NOMO-1 treated with DMSO at 0.1 percent for 48 hours (cell line): ENCODE measurements around the gene ISG20.

Experiments used
- DNase-seq: peaks from one replicate; lab custom pipeline; 2025; ENCODE audit not compliant: unreplicated experiment; lab: John Stamatoyannopoulos, UW

Gene ISG20

DNA sequence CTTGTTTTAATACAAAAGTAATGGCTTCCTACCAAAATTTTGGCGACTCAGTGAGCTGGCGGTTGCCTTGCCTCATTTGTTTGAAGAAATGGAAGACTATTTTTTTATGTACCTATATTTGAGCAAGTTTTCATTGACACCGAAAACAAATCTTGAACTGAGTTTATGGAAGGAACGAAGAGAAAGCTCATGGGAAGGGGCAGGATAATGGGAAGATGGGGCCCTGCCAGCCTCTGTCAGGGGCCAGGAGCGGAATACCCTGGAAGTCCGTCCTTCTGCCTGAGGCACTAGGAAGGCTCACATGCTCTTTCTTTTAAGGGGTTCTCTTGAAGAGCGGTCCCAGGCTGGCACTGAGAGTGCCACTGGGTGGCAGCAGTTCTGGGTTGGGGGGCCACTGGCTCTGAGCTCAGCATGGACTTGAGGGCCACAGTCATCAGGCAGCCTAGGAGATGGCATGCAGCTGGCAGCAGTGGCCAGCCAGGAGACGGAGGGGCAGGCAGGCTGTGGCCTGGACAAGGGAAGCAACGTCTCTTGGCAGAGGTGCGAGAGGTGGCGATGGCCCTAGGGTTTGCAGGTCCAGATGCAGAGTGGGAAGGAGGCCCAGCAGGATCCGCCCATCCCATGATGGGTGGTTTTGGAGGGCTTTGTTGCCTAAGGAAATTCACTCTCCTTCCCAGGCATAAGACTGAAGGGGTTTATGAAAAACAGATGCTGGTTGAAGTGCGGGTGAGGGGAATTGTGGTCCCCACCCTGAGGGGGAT is 41.6 kb downstream of the ISG20 start:
- no peak for DNase-seq

DNA sequence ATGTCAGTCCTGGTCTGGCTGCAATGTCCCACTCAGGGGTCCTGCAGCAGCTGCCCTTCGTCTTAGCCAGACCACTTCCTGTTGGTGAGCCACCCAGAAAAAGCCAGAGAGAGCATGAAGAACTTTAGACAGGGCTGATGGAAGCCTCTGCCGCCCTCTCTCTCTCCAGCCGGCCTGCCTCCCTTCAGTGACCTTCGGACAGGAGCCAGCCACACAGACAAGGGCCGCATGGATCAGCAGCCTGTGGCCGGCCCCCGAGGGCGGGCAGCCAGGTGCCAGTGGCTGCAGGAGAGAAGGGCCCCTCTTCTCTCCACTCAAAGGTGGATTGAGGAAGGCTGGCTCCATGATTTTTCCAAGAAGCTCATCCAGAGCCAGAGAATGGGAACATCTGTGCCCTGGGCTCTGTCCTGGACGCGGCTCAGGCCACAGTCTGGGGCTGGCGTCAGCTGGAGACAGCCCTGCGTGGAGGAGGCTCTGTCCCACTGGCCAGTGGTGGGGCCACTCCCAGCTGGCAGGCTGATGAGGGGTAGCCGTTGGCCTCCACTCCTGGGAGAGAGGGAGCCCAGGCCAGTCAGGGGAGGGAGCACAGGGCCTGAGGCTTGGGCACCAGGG is 42.9 kb downstream of the ISG20 start:
- DNase-seq: no peak

DNA sequence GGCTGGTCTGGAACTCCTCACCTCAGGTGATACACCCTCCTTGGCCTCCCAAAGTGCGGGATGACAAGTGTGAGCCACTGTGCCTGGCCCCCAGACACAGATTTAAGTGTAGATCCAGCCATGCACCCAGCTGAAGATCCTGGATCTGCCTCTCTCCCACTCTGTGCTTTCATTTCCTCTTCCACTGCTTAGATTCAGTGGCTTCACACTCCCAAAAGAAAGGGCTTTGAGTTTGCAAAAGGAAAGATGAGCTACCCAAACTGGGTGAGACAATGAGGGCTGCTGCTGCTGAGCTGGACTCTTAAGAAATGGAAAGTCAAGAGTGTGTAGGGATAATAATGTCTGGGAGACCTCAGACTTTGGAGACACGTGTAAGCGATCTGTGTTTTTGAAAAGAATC is 45.5 kb downstream of the ISG20 start:
- no peak for DNase-seq

- no peak for DNase-seq
Measured at GRCh38 chr15:88686166-88686565, 47.4 kb downstream of the ISG20 start.

- DNase-seq: no peak
Measured at GRCh38 chr15:88688394-88688933, 49.6 kb downstream of the ISG20 start.

- no peak for DNase-seq
Measured at GRCh38 chr15:88690331-88690730, 51.5 kb downstream of the ISG20 start.

DNA sequence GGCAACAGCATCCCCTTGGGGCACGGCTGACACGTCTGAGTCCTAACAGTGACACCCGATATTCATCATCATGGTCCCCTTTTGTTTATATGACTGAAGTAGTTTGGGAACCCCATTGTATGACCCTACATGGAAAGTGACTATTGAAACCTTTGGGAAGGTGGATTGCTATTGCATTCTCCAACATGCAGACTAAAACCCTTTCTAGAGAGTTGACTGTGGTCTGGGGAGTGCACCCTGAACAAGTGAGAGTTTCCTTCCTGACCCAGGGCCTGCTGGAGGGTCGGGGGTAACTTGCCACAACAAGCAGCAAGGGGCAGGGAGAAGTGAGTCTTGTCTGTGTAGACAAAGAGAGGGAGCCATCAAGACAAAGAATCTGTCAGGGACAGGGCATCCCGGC is 54.4 kb downstream of the ISG20 start:
- no peak for DNase-seq

DNA sequence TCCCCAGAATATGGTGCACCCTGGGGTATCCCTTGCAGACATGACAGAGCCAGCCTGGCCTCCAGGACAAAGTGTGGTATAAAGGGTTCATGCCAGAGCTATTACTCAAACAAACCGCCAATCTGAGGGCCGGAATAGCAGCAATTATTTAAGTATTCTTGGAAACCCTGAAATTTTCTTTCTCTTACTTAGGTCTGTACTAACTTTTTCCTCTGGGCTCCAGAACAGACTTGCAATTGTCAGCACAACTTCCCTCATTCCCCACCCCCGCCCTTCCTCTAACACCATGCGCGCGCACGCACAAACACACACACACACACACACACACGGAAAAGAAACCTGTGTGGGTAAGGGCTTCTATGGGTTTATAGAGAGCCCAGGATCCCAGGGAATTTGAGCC is 56.3 kb downstream of the ISG20 start:
- no peak for DNase-seq

- DNase-seq: no peak
Measured at GRCh38 chr15:88695691-88696251, 57.0 kb downstream of the ISG20 start.

DNA sequence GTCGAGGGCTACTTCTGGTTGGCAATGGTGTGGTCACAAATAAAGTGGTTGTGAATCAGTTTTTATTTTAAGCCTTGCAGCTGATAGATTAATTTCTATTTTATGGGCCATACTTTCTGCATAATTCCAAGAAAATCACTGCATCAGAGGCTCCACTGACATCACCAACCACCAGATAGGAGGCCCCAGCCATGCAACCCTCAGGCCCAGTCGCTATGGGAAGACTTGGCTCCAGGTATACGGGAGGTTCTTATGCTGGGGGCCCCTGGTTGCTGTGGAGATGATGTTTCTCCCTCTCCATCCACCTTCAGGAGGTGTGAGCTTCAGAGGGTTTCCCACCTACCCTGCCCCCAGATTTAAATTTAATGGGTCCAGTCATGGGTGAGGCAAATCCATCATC is 57.4 kb downstream of the ISG20 start:
- no peak for DNase-seq

DNA sequence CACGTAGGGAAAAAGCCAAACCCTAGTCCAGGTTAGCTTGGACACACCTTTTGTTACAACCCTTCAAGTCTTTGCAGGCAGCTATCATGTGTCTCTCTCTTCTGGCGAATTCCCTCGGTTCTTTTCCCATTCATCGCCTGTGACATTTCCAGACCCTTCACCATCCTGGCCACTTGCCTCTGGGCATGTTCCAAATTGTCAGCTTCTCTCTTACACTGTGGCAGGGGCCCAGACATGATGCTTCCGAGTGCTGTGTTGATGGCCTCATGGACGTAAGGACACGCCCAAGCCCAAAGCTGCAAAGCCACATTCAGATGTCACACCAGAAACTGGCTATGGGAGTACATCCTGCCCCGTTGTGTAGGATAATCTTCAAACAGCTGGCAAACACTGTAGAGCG is 58.5 kb downstream of the ISG20 start:
- DNase-seq: no peak

- no peak for DNase-seq
Measured at GRCh38 chr15:88699861-88700260, 61.0 kb downstream of the ISG20 start.

DNA sequence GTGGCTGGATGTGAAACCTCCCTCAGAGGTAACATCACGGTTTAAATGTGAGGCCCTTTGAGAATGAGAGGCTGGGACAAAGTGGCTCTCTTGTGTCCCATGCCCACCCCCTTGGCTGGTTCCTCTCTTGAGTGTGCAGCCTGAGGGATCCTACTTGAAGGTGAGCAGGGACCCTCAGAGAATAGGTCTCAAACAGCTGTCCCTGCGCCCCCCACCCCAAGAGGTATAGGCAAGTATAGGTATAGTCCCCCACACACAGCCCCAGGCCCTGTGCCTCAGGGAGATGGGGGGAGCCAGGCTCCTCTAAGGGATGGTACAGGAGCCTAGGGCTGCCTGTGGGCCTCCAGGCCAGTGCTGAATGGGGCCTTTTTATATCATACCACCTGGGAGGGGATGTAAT is 61.9 kb downstream of the ISG20 start:
- no peak for DNase-seq

GRCh38 chr15:88701561-88702095 is 62.8 kb downstream of the ISG20 start:
- DNase-seq: no peak

DNA sequence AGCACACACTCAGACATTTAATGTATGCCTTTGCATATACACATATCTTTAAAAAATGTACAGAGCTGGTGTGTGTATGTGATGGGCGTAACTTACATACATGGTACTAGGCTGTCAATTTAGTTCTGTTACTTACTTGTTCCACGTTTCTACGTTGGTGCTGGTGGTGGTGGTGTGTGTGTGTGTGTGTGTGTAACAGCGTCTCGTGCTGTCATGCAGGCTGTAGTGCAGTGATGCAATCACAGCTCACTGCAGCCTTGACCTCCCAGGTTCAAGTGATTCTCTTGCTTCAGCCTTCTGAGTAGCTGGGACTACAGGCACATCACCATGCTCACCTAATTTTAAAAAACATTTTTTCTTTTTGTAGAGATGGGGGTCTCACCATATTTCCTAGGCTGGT is 64.2 kb downstream of the ISG20 start:
- no peak for DNase-seq

GRCh38 chr15:88703533-88703932 is 64.7 kb downstream of the ISG20 start:
- DNase-seq: no peak

- no peak for DNase-seq
Measured at GRCh38 chr15:88704791-88705768, 66.3 kb downstream of the ISG20 start.

- no peak for DNase-seq
Measured at GRCh38 chr15:88705769-88706165, 67.0 kb downstream of the ISG20 start.
